Fibroblast of pulmonary artery (primary cell): ENCODE data around the gene FRMD4B.
A peak's percentile ranks its signal among the peaks of the same experiment; 100 is the strongest.

Source experiments
- DNase-seq: peaks from one replicate; pipeline ENCODE4 v3.0.0-alpha.2; 2010; ENCODE audit warnings: low read depth
- H3K4me3 ChIP-seq: replicated peaks from 2 replicates; pipeline ENCODE4 v1.5.1; 2011; ENCODE audit warnings: low read depth, mild to moderate bottlenecking, control low read depth, low read length, moderate library complexity
- CTCF ChIP-seq: IDR thresholded peaks from 2 replicates; pipeline ENCODE4 v1.5.1; 2011; ENCODE audit warnings: mild to moderate bottlenecking, control low read depth, low read length, inconsistent platforms; ENCODE audit errors: missing control alignments

Gene FRMD4B

GRCh38 chr3:69182588-69183316 lies 203.1 kb downstream of the FRMD4B start:
- no peak for TF ChIP-seq CTCF
- peak; percentile 82 for DNase-seq
- no peak overlapping the region for H3K4me3 ChIP-seq

- H3K4me3 ChIP-seq: no peak overlapping the region
- DNase-seq: peak; percentile 94
- TF ChIP-seq CTCF: no peak
Observed at GRCh38 chr3:69181592-69182211, 204.2 kb downstream of the FRMD4B start.

- DNase-seq: no peak
- H3K4me3 ChIP-seq: no peak overlapping the region
- no peak for TF ChIP-seq CTCF
Observed at GRCh38 chr3:69180869-69181591, 204.9 kb downstream of the FRMD4B start.

GRCh38 chr3:69179740-69180372 lies 206.0 kb downstream of the FRMD4B start:
- TF ChIP-seq CTCF: no peak
- DNase-seq: peak; percentile 39

GRCh38 chr3:69178838-69179739 lies 206.8 kb downstream of the FRMD4B start:
- no peak for TF ChIP-seq CTCF
- DNase-seq: peak; percentile 50
- H3K4me3 ChIP-seq: no peak overlapping the region

More at GRCh38 chr3:69179740-69180372, 206.0 kb downstream of the FRMD4B start:
- H3K4me3 ChIP-seq: no peak overlapping the region

- DNase-seq: no peak
- no peak overlapping the region for H3K4me3 ChIP-seq
- TF ChIP-seq CTCF: no peak
Observed at GRCh38 chr3:69178082-69178481, 207.8 kb downstream of the FRMD4B start.
